ENCODE results near the gene SLC30A5. TPM values are rescaled to one million over a fixed set of nuclear protein-coding genes. Genes with fewer than 3 reads are reported as not detected.
"Not testable (repeated sequence)": the region's sequence is repeated elsewhere in the genome, so short reads cannot be mapped to it uniquely, and the experiment has no call there.

The SLC30A5 gene
- polyA plus RNA-seq, 1 experiment: 47.4 TPM

- no peak for DNase-seq (ENCODE audit: low read depth)
- Histone ChIP-seq H3K27me3 (ENCODE audit: control insufficient read depth, insufficient read depth, low read length) (no peaks in the 10 kb centered on the region), H3K4me3 (ENCODE audit: low read depth, low read length) (no peak overlapping the region), H3K36me3 (ENCODE audit: control insufficient read depth, insufficient read depth, low read length) (no peaks in the 10 kb centered on the region)
- ChIA-PET CTCF (interaction anchor here (3.9 kb wide), 1 partner anchor 7 kb away, joined by 28 read pairs; the partner anchor contains the start of gene SLC30A5), POLR2A (interaction anchor here (0.5 kb wide), 1 partner anchor 22 kb away, joined by 10 read pairs; no protein-coding TSS in a partner anchor)
- TF ChIP-seq CTCF (IDR thresholded peaks at IDR 0.05; ENCODE audit: insufficient read depth, low read depth, low read length): no peak
These were observed 7.6 kb upstream of the SLC30A5 start for GRCh38 chr5:69086206-69086605.

GRCh38 chr5:69088006-69088405 is 5.8 kb upstream of the SLC30A5 start:
- H3K27me3 ChIP-seq (ENCODE audit: control insufficient read depth, insufficient read depth, low read length); CTCF ChIA-PET; POLR2A ChIA-PET; H3K4me3 ChIP-seq (ENCODE audit: low read depth, low read length); DNase-seq (ENCODE audit: low read depth); H3K36me3 ChIP-seq (ENCODE audit: control insufficient read depth, insufficient read depth, low read length): not testable (repeated sequence)

- CTCF ChIA-PET: no interaction called here
- TF ChIP-seq CTCF (IDR thresholded peaks at IDR 0.05; ENCODE audit: insufficient read depth, low read depth, low read length): no peak
- POLR2A ChIA-PET: no interaction called here
These were observed 3.7 kb upstream of the SLC30A5 start for GRCh38 chr5:69090158-69090557.

GRCh38 chr5:69091771-69092170 is 2.0 kb upstream of the SLC30A5 start:
- no peak overlapping the region for H3K4me3 ChIP-seq (ENCODE audit: low read depth, low read length)
- no peaks in the 10 kb centered on the region for H3K27me3 ChIP-seq (ENCODE audit: control insufficient read depth, insufficient read depth, low read length)
- H3K36me3 ChIP-seq (ENCODE audit: control insufficient read depth, insufficient read depth, low read length): no peaks in the 10 kb centered on the region
- no peak for DNase-seq (ENCODE audit: low read depth)
- POLR2A ChIA-PET: no interaction called here
- no peak for TF ChIP-seq CTCF (IDR thresholded peaks at IDR 0.05; ENCODE audit: insufficient read depth, low read depth, low read length)
- CTCF ChIA-PET: no interaction called here

More at GRCh38 chr5:69090158-69090557, 3.7 kb upstream of the SLC30A5 start:
- Histone ChIP-seq H3K36me3 (ENCODE audit: control insufficient read depth, insufficient read depth, low read length) (no peaks in the 10 kb centered on the region), H3K4me3 (ENCODE audit: low read depth, low read length) (no peak overlapping the region), H3K27me3 (ENCODE audit: control insufficient read depth, insufficient read depth, low read length) (no peaks in the 10 kb centered on the region)
- no peak for DNase-seq (ENCODE audit: low read depth)

GRCh38 chr5:69092969-69093368 is 845 bp upstream of the SLC30A5 start:
- Histone ChIP-seq H3K27me3 (ENCODE audit: control insufficient read depth, insufficient read depth, low read length) (no peaks in the 10 kb centered on the region), H3K4me3 (ENCODE audit: low read depth, low read length) (no peak overlapping the region), H3K36me3 (ENCODE audit: control insufficient read depth, insufficient read depth, low read length) (no peaks in the 10 kb centered on the region)
- no peak for TF ChIP-seq CTCF (IDR thresholded peaks at IDR 0.05; ENCODE audit: insufficient read depth, low read depth, low read length)
- ChIA-PET POLR2A (no interaction called here), CTCF (interaction anchor here (0.6 to 1.6 kb wide), 20 partner anchors 9 to 806 kb away, joined by 3 to 28 read pairs (median 4); partner anchors contain the start of genes CCDC125 and CDK7)
- no peak for DNase-seq (ENCODE audit: low read depth)

- H3K36me3 ChIP-seq (ENCODE audit: control insufficient read depth, insufficient read depth, low read length): peaks cover 1% of the 10 kb centered on the region; the same call in 1 of the 2 replicates
- ChIA-PET CTCF (no interaction called here), POLR2A (no interaction called here)
- no peak for DNase-seq (ENCODE audit: low read depth)
- H3K4me3 ChIP-seq (ENCODE audit: low read depth, low read length): no peak overlapping the region
- H3K27me3 ChIP-seq (ENCODE audit: control insufficient read depth, insufficient read depth, low read length): no peaks in the 10 kb centered on the region
- TF ChIP-seq CTCF (IDR thresholded peaks at IDR 0.05; ENCODE audit: insufficient read depth, low read depth, low read length): no peak
These were observed 5.5 kb downstream of the SLC30A5 start for GRCh38 chr5:69099302-69099701.

Measured in BJ (cell line).